Ascending aorta (tissue), 2 donors: ENCODE data around the gene NDUFA8. TPM values are rescaled to one million over a fixed set of nuclear protein-coding genes. Genes with fewer than 3 reads are reported as not detected.

ENCODE experiments used
- DNase-seq, 2 donors: peaks; one replicate each; pipeline ENCODE4 v3.0.0-alpha.2; 2019; ENCODE audit warnings: low spot score in 2 of 2
- H3K27ac ChIP-seq, 2 donors: fragments of 200-600 bp; sonication (generic); one replicate each; pipeline ENCODE4 v1.5.1; 2016 to 2017; ENCODE audit warnings: mild to moderate bottlenecking in 1 of 2
- H3K27me3 ChIP-seq: fragments of 200-600 bp; sonication (generic); one replicate; pipeline ENCODE4 v1.5.1; 2017
- H3K36me3 ChIP-seq, 2 donors: fragments of 200-600 bp; sonication (generic); one replicate each; pipeline ENCODE4 v1.5.1; 2016
- H3K4me1 ChIP-seq, 2 donors: fragments of 200-600 bp; sonication (generic); one replicate each; pipeline ENCODE4 v1.5.1; 2016 to 2017; ENCODE audit warnings: mild to moderate bottlenecking in 1 of 2
- H3K4me3 ChIP-seq, 2 donors: fragments of 200-600 bp; sonication (generic); one replicate each; pipeline ENCODE4 v1.5.1; 2016 to 2017; ENCODE audit warnings: mild to moderate bottlenecking in 1 of 2
- H3K9me3 ChIP-seq, 2 donors: fragments of 200-600 bp; sonication (generic); one replicate each; pipeline ENCODE4 v1.5.1; 2016
- CTCF ChIP-seq, 3 experiments: fragments of 200-600 bp in 2 of 3; fragments of 450-650 bp in 1 of 3; sonication (generic) in 2 of 3; IDR thresholded peaks; one replicate each; pipeline ENCODE4 v1.5.1; 2016 to 2019; ENCODE audit warnings: antibody characterized with exemption in 3 of 3, mild to moderate bottlenecking in 1 of 3, moderate library complexity in 1 of 3
- intact Hi-C: fragments of 100-400 bp; cut with DNase I; formaldehyde crosslinking; loops from one replicate; pipeline ENCODE4 v1.15.1; 2023
- total RNA-seq: library from RNA; depleted of rRNA; stranded (reverse); fragments of >200 nt; gene quantifications from one replicate; pipeline ENCODE4 v1.1.0, GENCODE V29; 2016

Gene NDUFA8
- total RNA-seq, 1 donor from 2014 or later: 21.4 TPM

GRCh38 chr9:122122903-122123632 is 36.5 kb downstream of the NDUFA8 start:
- peak in 1 of 2 donors; percentile 83 for DNase-seq

GRCh38 chr9:122122468-122122867 is 37.1 kb downstream of the NDUFA8 start:
- Histone ChIP-seq H3K4me1 (peaks cover 7 to 12% of the 10 kb centered on the region in 2 donors), H3K4me3 (no peak overlapping the region), H3K27me3 (no peaks in the 10 kb centered on the region), H3K27ac (no peak overlapping the region), H3K36me3 (no peaks in the 10 kb centered on the region), H3K9me3 (no peaks in the 10 kb centered on the region)
- intact Hi-C loops: loop anchor here (10.0 kb wide), 2 partner anchors 332 to 692 kb away; no protein-coding TSS in a partner anchor
- TF ChIP-seq CTCF (IDR thresholded peaks at IDR 0.05): no peak
- no peak for DNase-seq

More at GRCh38 chr9:122122903-122123632, 36.5 kb downstream of the NDUFA8 start:
- peak; percentile 86 to 97 (median 96) for TF ChIP-seq CTCF (IDR thresholded peaks at IDR 0.05)
- Histone ChIP-seq H3K36me3 (no peaks in the 10 kb centered on the region), H3K4me1 (peaks cover 7 to 12% of the 10 kb centered on the region in 2 donors), H3K4me3 (no peak overlapping the region), H3K27me3 (no peaks in the 10 kb centered on the region), H3K27ac (no peak overlapping the region), H3K9me3 (no peaks in the 10 kb centered on the region)
- intact Hi-C loops: loop anchor here (1.0 to 10.0 kb wide), 3 partner anchors 24 to 692 kb away; no protein-coding TSS in a partner anchor

- H3K4me3 ChIP-seq: no peak overlapping the region
- no peaks in the 10 kb centered on the region for H3K9me3 ChIP-seq
- DNase-seq: no peak
- no peaks in the 10 kb centered on the region for H3K27me3 ChIP-seq
- no peak overlapping the region for H3K27ac ChIP-seq
- H3K36me3 ChIP-seq: no peaks in the 10 kb centered on the region
- intact Hi-C loops: loop anchor here (10.0 kb wide), 2 partner anchors 333 to 693 kb away; no protein-coding TSS in a partner anchor
- TF ChIP-seq CTCF (IDR thresholded peaks at IDR 0.05): no peak
- H3K4me1 ChIP-seq: peaks cover 6 to 10% of the 10 kb centered on the region in 2 donors
Measured at GRCh38 chr9:122121931-122122330, 37.6 kb downstream of the NDUFA8 start.

GRCh38 chr9:122121391-122121790 is 38.2 kb downstream of the NDUFA8 start:
- Histone ChIP-seq H3K27ac (no peak overlapping the region), H3K4me3 (no peak overlapping the region), H3K27me3 (no peaks in the 10 kb centered on the region), H3K9me3 (no peaks in the 10 kb centered on the region), H3K36me3 (no peaks in the 10 kb centered on the region), H3K4me1 (peaks cover under 1 to 6% of the 10 kb centered on the region in 2 donors)
- DNase-seq: no peak
- intact Hi-C loops: loop anchor here (10.0 kb wide), 2 partner anchors 333 to 693 kb away; no protein-coding TSS in a partner anchor
- TF ChIP-seq CTCF (IDR thresholded peaks at IDR 0.05): no peak

- intact Hi-C loops: loop anchor here (10.0 kb wide), 2 partner anchors 334 to 694 kb away; no protein-coding TSS in a partner anchor
- no peak for DNase-seq
- Histone ChIP-seq H3K27ac (no peak overlapping the region), H3K4me3 (no peak overlapping the region), H3K9me3 (no peaks in the 10 kb centered on the region), H3K4me1 (no peaks in the 10 kb centered on the region), H3K27me3 (no peaks in the 10 kb centered on the region), H3K36me3 (no peaks in the 10 kb centered on the region)
- no peak for TF ChIP-seq CTCF (IDR thresholded peaks at IDR 0.05)
Measured at GRCh38 chr9:122120316-122121071, 39.1 kb downstream of the NDUFA8 start.
